HepG2 (cell line): ENCODE data around the gene GBP6. TPM values are rescaled to one million over a fixed set of nuclear protein-coding genes. Genes with fewer than 3 reads are reported as not detected.

Source experiments
- CREB1 ChIP-seq, 2 experiments: fragments of 450-650 bp in 1 of 2; IDR thresholded peaks; 2 replicates each; pipeline ENCODE4 v1.6.1; 2016 to 2017; ENCODE audit warnings: control low read depth in 1 of 2, mild to moderate bottlenecking in 1 of 2, missing compliant biosample characterization in 1 of 2, missing genetic modification characterization in 1 of 2
- CSRNP2 ChIP-seq: sonication (generic); formaldehyde crosslinking; conservative IDR thresholded peaks from 2 replicates; pipeline ENCODE4 v1.8.0; 2022; ENCODE audit warnings: low read depth, missing genetic modification reagents
- DMAP1 ChIP-seq: IDR thresholded peaks from 2 replicates; pipeline ENCODE4 v1.6.1; 2016
- HMGA1 ChIP-seq: sonication (generic); formaldehyde crosslinking; conservative IDR thresholded peaks from 2 replicates; pipeline ENCODE4 v1.4.0; 2020; ENCODE audit warnings: missing genetic modification reagents
- ISL2 ChIP-seq: sonication (generic); formaldehyde crosslinking; IDR thresholded peaks from 2 replicates; pipeline ENCODE4 v1.5.0; 2020; ENCODE audit warnings: missing genetic modification reagents
- MYPOP ChIP-seq: sonication (generic); formaldehyde crosslinking; IDR thresholded peaks from 2 replicates; pipeline ENCODE4 v1.8.1; 2023; ENCODE audit warnings: mild to moderate bottlenecking, moderate library complexity, missing genetic modification reagents
- RAD21 ChIP-seq: fragments of 450-650 bp; formaldehyde crosslinking; IDR thresholded peaks from 2 replicates; pipeline ENCODE4 v1.5.0; 2020; ENCODE audit warnings: mild to moderate bottlenecking
- RFXANK ChIP-seq: IDR thresholded peaks from 2 replicates; pipeline ENCODE4 v1.6.1; 2016
- SIN3B ChIP-seq: fragments of 150-350 bp; IDR thresholded peaks from 2 replicates; pipeline ENCODE4 v1.6.1; 2014; ENCODE audit warnings: low read length
- SKI ChIP-seq: fragments of 450-650 bp; IDR thresholded peaks from one replicate; pipeline ENCODE4 v1.6.1; 2018; ENCODE audit warnings: mild to moderate bottlenecking; ENCODE audit not compliant: partially characterized antibody
- SKIL ChIP-seq: sonication (generic); formaldehyde crosslinking; IDR thresholded peaks from 2 replicates; pipeline ENCODE4 v1.8.0; 2022; ENCODE audit warnings: missing genetic modification reagents, mild to moderate bottlenecking, moderate library complexity, borderline replicate concordance
- XRCC5 ChIP-seq: fragments of 200-400 bp; formaldehyde crosslinking; optimal IDR thresholded peaks from 2 replicates; pipeline ENCODE3; 2017; ENCODE audit warnings: mild to moderate bottlenecking, low read length
- ZBTB1 ChIP-seq: sonication (generic); formaldehyde crosslinking; IDR thresholded peaks from 2 replicates; pipeline ENCODE4 v1.4.0; 2020; ENCODE audit warnings: missing genetic modification reagents, borderline replicate concordance
- ZFP37 ChIP-seq: sonication (generic); formaldehyde crosslinking; IDR thresholded peaks from 2 replicates; pipeline ENCODE4 v1.4.0; 2020; ENCODE audit warnings: missing genetic modification reagents, borderline replicate concordance
- ZNF276 ChIP-seq: sonication (generic); formaldehyde crosslinking; IDR thresholded peaks from 2 replicates; pipeline ENCODE4 v1.4.0; 2020; ENCODE audit warnings: mild to moderate bottlenecking, low read depth, missing genetic modification reagents
- ZNF639 ChIP-seq: conservative IDR thresholded peaks from 2 replicates; pipeline ENCODE4 v1.6.1; 2018; ENCODE audit warnings: missing genetic modification reagents
- ZNF709 ChIP-seq: sonication (generic); formaldehyde crosslinking; IDR thresholded peaks from 2 replicates; pipeline ENCODE4 v1.5.0; 2020; ENCODE audit warnings: mild to moderate bottlenecking, missing genetic modification reagents
- ZNF710 ChIP-seq: sonication (generic); formaldehyde crosslinking; IDR thresholded peaks from 2 replicates; pipeline ENCODE4 v1.5.0; 2020; ENCODE audit warnings: mild to moderate bottlenecking, missing genetic modification reagents, borderline replicate concordance
- ZNF720 ChIP-seq: sonication (generic); formaldehyde crosslinking; IDR thresholded peaks from 2 replicates; pipeline ENCODE4 v1.4.0; 2020; ENCODE audit warnings: missing genetic modification reagents
- ZNF792 ChIP-seq: IDR thresholded peaks from 2 replicates; pipeline ENCODE4 v1.6.1; 2016
- ZSCAN22 ChIP-seq: sonication (generic); formaldehyde crosslinking; IDR thresholded peaks from 2 replicates; pipeline ENCODE4 v1.4.0; 2020; ENCODE audit warnings: mild to moderate bottlenecking, missing genetic modification reagents
- polyA plus RNA-seq, 8 experiments: library from polyadenylated mRNA; depleted of rRNA in 3 of 8; stranded (reverse) in 7 of 8; unstranded in 1 of 8; fragments of >200 nt; fragmentation: Illumina TruSeq in 4 of 8; extraction: Trizol in 4 of 8; gene quantifications; 2 replicates each; pipeline versions ENCODE4 v1.2.1 to v1.2.3, GENCODE V29; 2011 to 2016; ENCODE audit warnings: low read depth in 4 of 8, missing spikeins in 1 of 8, mixed read lengths in 1 of 8; ENCODE audit not compliant: insufficient read depth in 1 of 8
- total RNA-seq, 5 experiments: library from RNA; depleted of rRNA; stranded (reverse); fragments of >200 nt; fragmentation: Illumina TruSeq; extraction: Trizol; gene quantifications; 2 replicates each; pipeline ENCODE4 v1.2.3, GENCODE V29; 2016; ENCODE audit warnings: low read depth in 1 of 5

The GBP6 gene
- total and polyA plus RNA-seq, 2 of the 13 experiments (the other 11 are each of a cell fraction or from before 2014, with no cell fraction given), result not detected

GRCh38 chr1:89356658-89357400 is 7.0 kb upstream of the GBP6 start (continued):
- TF ChIP-seq SKIL (CRISPR knock-in tag) (no peak), ZNF720 (no peak), ZFP37 (CRISPR knock-in tag) (no peak), ZNF792 (CRISPR knock-in tag) (peak; percentile 63; the same call in 1 of the 2 replicates), ZBTB1 (CRISPR knock-in tag) (no peak), SIN3B (no peak), ISL2 (CRISPR knock-in tag) (peak; percentile 96), HMGA1 (CRISPR knock-in tag) (no peak), SKI (no peak), XRCC5 (no peak), ZNF710 (CRISPR knock-in tag) (peak; percentile 81; the same call in 1 of the 2 replicates), ZSCAN22 (no peak), MYPOP (no peak), ZNF709 (CRISPR knock-in tag) (no peak), DMAP1 (no peak; the same call in 1 of the 2 replicates), RAD21 (no peak), RFXANK (CRISPR knock-in tag) (no peak), CSRNP2 (CRISPR knock-in tag) (no peak), CREB1 (IDR thresholded peaks at IDR 0.05) (no peak), CREB1 (CRISPR knock-in tag; IDR thresholded peaks at IDR 0.05) (peak; percentile 64), ZNF639 (CRISPR knock-in tag) (no peak), ZNF276 (CRISPR knock-in tag) (no peak)
